KMS-11 (cell line): ENCODE measurements around the gene MINK1.

Experiments
- H2AFZ ChIP-seq: fragments of 200-600 bp; sonication (generic); 2 replicates; pipeline ENCODE4 v1.6.1; 2016; ENCODE audit warnings: antibody characterized with exemption, mixed run types, low read depth
- H3K27ac ChIP-seq: fragments of 200-600 bp; sonication (generic); 2 replicates; pipeline ENCODE4 v1.6.1; 2016; ENCODE audit warnings: mild to moderate bottlenecking, mixed run types
- H3K27me3 ChIP-seq: fragments of 200-600 bp; sonication (generic); 2 replicates; pipeline ENCODE4 v1.6.1; 2017; ENCODE audit warnings: mild to moderate bottlenecking, low read depth, mixed run types, moderate library complexity; ENCODE audit not compliant: insufficient read depth
- H3K36me3 ChIP-seq: fragments of 200-600 bp; sonication (generic); 2 replicates; pipeline ENCODE4 v1.6.1; 2017; ENCODE audit warnings: mild to moderate bottlenecking, mixed run types; ENCODE audit not compliant: insufficient read depth
- H3K4me1 ChIP-seq: fragments of 200-600 bp; sonication (generic); 2 replicates; pipeline ENCODE4 v1.6.1; 2016; ENCODE audit warnings: mild to moderate bottlenecking, low read depth, mixed run types; ENCODE audit not compliant: poor library complexity, severe bottlenecking
- H3K4me2 ChIP-seq: fragments of 200-600 bp; sonication (generic); 2 replicates; pipeline ENCODE4 v1.7.0; 2016; ENCODE audit warnings: mild to moderate bottlenecking, mixed run types
- H3K4me3 ChIP-seq: fragments of 200-600 bp; sonication (generic); IDR thresholded peaks from 2 replicates; pipeline ENCODE4 v1.6.1; 2017; ENCODE audit warnings: low read depth, low read length, mixed read lengths; ENCODE audit not compliant: insufficient read depth
- H3K79me2 ChIP-seq: fragments of 200-600 bp; sonication (generic); 2 replicates; pipeline ENCODE4 v1.6.1; 2016; ENCODE audit warnings: low read depth, mixed run types; ENCODE audit not compliant: insufficient read depth
- H3K9ac ChIP-seq: fragments of 200-600 bp; sonication (generic); 2 replicates; pipeline ENCODE4 v1.6.1; 2016; ENCODE audit warnings: mild to moderate bottlenecking, mixed run types
- H4K20me1 ChIP-seq: fragments of 200-600 bp; sonication (generic); 2 replicates; pipeline ENCODE4 v1.6.1; 2016; ENCODE audit warnings: mild to moderate bottlenecking, mixed run types; ENCODE audit not compliant: insufficient read depth
- CTCF ChIP-seq: fragments of 200-600 bp; sonication (generic); conservative IDR thresholded peaks from 2 replicates; pipeline ENCODE4 v1.6.1; 2017; ENCODE audit warnings: low read depth, mild to moderate bottlenecking, antibody characterized with exemption, low read length, moderate library complexity, mixed read lengths

The MINK1 gene

GRCh38 chr17:4790705-4791088 is 42.4 kb upstream of the MINK1 start:
- no peaks in the 10 kb centered on the region for H3K4me1 ChIP-seq
- H4K20me1 ChIP-seq = no peaks in the 10 kb centered on the region
- peak overlapping the region; percentile 35; the same call in 1 of the 2 replicates for H3K9ac ChIP-seq
- H3K4me3 ChIP-seq = no peak overlapping the region
- TF ChIP-seq CTCF = no peak
- no peak overlapping the region for H2AFZ ChIP-seq
- H3K27me3 ChIP-seq = no peaks in the 10 kb centered on the region
- H3K27ac ChIP-seq = peak overlapping the region; percentile 48
- no peaks in the 10 kb centered on the region for H3K36me3 ChIP-seq
- no peaks in the 10 kb centered on the region for H3K79me2 ChIP-seq
- no peak overlapping the region for H3K4me2 ChIP-seq

- H3K4me1 ChIP-seq = peaks cover 4% of the 10 kb centered on the region
- TF ChIP-seq CTCF = no peak
- H3K79me2 ChIP-seq = no peaks in the 10 kb centered on the region
- H3K4me3 ChIP-seq = no peak overlapping the region
- H3K27me3 ChIP-seq = no peaks in the 10 kb centered on the region
- H3K27ac ChIP-seq = no peak overlapping the region
- H3K4me2 ChIP-seq = no peak overlapping the region
- H3K36me3 ChIP-seq = no peaks in the 10 kb centered on the region
- H2AFZ ChIP-seq = no peak overlapping the region
- H3K9ac ChIP-seq = no peak overlapping the region
- no peaks in the 10 kb centered on the region for H4K20me1 ChIP-seq
Measured at GRCh38 chr17:4795168-4795567, 38.0 kb upstream of the MINK1 start.

GRCh38 chr17:4796552-4796920 is 36.6 kb upstream of the MINK1 start:
- Histone ChIP-seq H4K20me1 (no peaks in the 10 kb centered on the region), H3K4me2 (peak overlapping the region; percentile 25; the same call in 1 of the 2 replicates), H3K36me3 (no peaks in the 10 kb centered on the region), H3K27me3 (no peaks in the 10 kb centered on the region), H3K79me2 (no peaks in the 10 kb centered on the region), H2AFZ (no peak overlapping the region), H3K9ac (peak overlapping the region; percentile 61; the same call in 1 of the 2 replicates), H3K27ac (peak overlapping the region; percentile 35; the same call in 1 of the 2 replicates), H3K4me3 (no peak overlapping the region), H3K4me1 (peaks cover 15% of the 10 kb centered on the region)
- TF ChIP-seq CTCF = no peak

- Histone ChIP-seq H3K9ac (peak overlapping the region; percentile 53; the same call in 1 of the 2 replicates), H3K36me3 (no peaks in the 10 kb centered on the region), H4K20me1 (no peaks in the 10 kb centered on the region), H3K27me3 (no peaks in the 10 kb centered on the region), H3K79me2 (no peaks in the 10 kb centered on the region), H3K4me2 (peak overlapping the region; percentile 51), H3K4me1 (peaks cover 16% of the 10 kb centered on the region), H3K4me3 (no peak overlapping the region), H3K27ac (peak overlapping the region; percentile 85), H2AFZ (peak overlapping the region; percentile 10; the same call in 1 of the 2 replicates)
- no peak for TF ChIP-seq CTCF
Measured at GRCh38 chr17:4800462-4801196, 32.5 kb upstream of the MINK1 start.
